GM21423 (cell line): ENCODE results near the gene TMEM30B.

Experiments
- ATAC-seq: cut with Tn5 transposase; IDR thresholded peaks from one replicate; pipeline ENCODE4 v1.9.1; 2021; ENCODE audit warnings: mild to moderate bottlenecking, moderate library complexity; ENCODE audit not compliant: unreplicated experiment

The TMEM30B gene

GRCh38 chr14:61300209-61300608 is 19.1 kb upstream of the TMEM30B start:
- no peak for ATAC-seq

GRCh38 chr14:61298824-61299223 is 17.7 kb upstream of the TMEM30B start:
- ATAC-seq = no peak

- ATAC-seq = no peak
Measured at GRCh38 chr14:61297581-61297980, 16.4 kb upstream of the TMEM30B start.

GRCh38 chr14:61296719-61297502 is 15.8 kb upstream of the TMEM30B start:
- ATAC-seq = no peak

- ATAC-seq = no peak
Measured at GRCh38 chr14:61296151-61296550, 15.0 kb upstream of the TMEM30B start.

- ATAC-seq = no peak
Measured at GRCh38 chr14:61290701-61291100, 9.6 kb upstream of the TMEM30B start.

- ATAC-seq = no peak
Measured at GRCh38 chr14:61288720-61289119, 7.6 kb upstream of the TMEM30B start.

- ATAC-seq = no peak
Measured at GRCh38 chr14:61288228-61288627, 7.1 kb upstream of the TMEM30B start.

GRCh38 chr14:61287196-61287595 is 6.1 kb upstream of the TMEM30B start:
- ATAC-seq = no peak

GRCh38 chr14:61285364-61285763 is 4.2 kb upstream of the TMEM30B start:
- ATAC-seq = no peak

- ATAC-seq = no peak
Measured at GRCh38 chr14:61284001-61284400, 2.9 kb upstream of the TMEM30B start.

- no peak for ATAC-seq
Measured at GRCh38 chr14:61282746-61283145, 1.6 kb upstream of the TMEM30B start.

GRCh38 chr14:61281948-61282275 is 774 bp upstream of the TMEM30B start:
- no peak for ATAC-seq

- no peak for ATAC-seq
Measured at GRCh38 chr14:61280526-61281185, 482 bp downstream of the TMEM30B start.

GRCh38 chr14:61280092-61280525 is 1.0 kb downstream of the TMEM30B start:
- no peak for ATAC-seq

- no peak for ATAC-seq
Measured at GRCh38 chr14:61279082-61279481, 2.1 kb downstream of the TMEM30B start.

GRCh38 chr14:61277784-61278183 is 3.4 kb downstream of the TMEM30B start:
- no peak for ATAC-seq

- no peak for ATAC-seq
Measured at GRCh38 chr14:61277232-61277631, 3.9 kb downstream of the TMEM30B start.

- ATAC-seq = no peak
Measured at GRCh38 chr14:61271552-61271951, 9.6 kb downstream of the TMEM30B start.

GRCh38 chr14:61270714-61271113 is 10.4 kb downstream of the TMEM30B start:
- ATAC-seq = no peak

- peak; percentile 88 for ATAC-seq
Measured at GRCh38 chr14:61269321-61270083, 11.6 kb downstream of the TMEM30B start.

- ATAC-seq = no peak
Measured at GRCh38 chr14:61268812-61269211, 12.3 kb downstream of the TMEM30B start.
